Measurements from ENCODE around the gene ATG4B.

ATG4B gene

DNA sequence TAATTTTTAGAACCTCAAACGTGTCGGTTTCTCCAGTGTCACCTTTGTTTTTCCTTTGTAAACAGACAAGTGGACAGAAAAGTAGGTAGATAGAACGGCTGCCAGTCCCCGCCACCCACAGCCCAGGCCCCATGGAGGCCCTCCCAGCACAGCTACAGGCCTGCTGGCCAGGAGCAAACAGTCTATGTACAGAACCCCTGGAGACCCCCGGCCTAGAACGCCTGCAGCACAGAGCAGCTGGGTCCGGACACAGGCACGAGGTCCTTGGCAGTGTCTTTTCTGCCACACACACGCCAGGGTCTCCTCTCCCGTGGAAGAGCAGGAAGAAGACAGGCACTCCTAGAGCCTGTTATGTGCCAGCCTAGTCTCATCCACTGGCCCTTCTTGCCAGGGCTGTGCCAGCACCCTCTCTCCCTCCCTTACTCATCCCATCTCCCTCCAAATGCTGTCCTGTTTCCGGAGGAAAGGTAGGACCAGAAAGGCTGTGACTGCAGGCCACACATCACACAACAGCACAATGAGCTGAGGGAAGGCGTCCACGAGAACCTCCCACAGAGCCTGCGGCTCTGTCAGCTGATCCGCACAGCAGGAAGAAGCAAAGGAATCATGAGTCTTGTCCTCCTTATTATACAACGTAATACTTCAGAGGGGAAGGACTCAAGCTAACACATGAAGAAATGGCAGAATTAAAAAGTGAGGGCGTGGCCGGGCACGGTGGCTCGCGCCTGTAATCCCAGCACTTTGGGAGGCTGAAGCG lies 41.5 kb downstream of the ATG4B start:
- Histone ChIP-seq H3K79me2 (ENCODE audit: insufficient read depth, low read length) (peaks cover 43% of the 10 kb centered on the region), H3K27ac (ENCODE audit: low read length) (no peak overlapping the region), H4K20me1 (ENCODE audit: insufficient read depth, low read length) (peaks cover 37% of the 10 kb centered on the region), H3K4me1 (ENCODE audit: insufficient read depth, low read length) (no peaks in the 10 kb centered on the region; the same call in 1 of the 2 replicates), H3K4me3 (ENCODE audit: low read depth in 1 of 2, low read length in 2 of 2) (no peak overlapping the region), H3K36me3 (ENCODE audit: insufficient read depth, low read length) (peaks cover 97% of the 10 kb centered on the region), H3K27me3 (ENCODE audit: insufficient read depth, low read length, poor library complexity) (no peaks in the 10 kb centered on the region), H3K9ac (ENCODE audit: low read depth, low read length) (no peak overlapping the region), H3K4me2 (ENCODE audit: insufficient read depth, low read length) (no peak overlapping the region), H2AFZ (ENCODE audit: low read depth, low read length) (no peak overlapping the region), H3K9me3 (ENCODE audit: insufficient read depth, low read length, severe bottlenecking) (no peaks in the 10 kb centered on the region)
- TF ChIP-seq CTCF (IDR thresholded peaks at IDR 0.05; ENCODE audit: borderline replicate concordance, extremely low read depth, low read length, poor library complexity, severe bottlenecking) = no peak
- no peak for TF ChIP-seq EZH2 (IDR thresholded peaks at IDR 0.05; ENCODE audit: borderline replicate concordance, low read depth, low read length, severe bottlenecking)
- DNase-seq = no peak
- no peak for ATAC-seq (ENCODE audit: insufficient read depth, low read depth)

GRCh38 chr2:241680044-241680443 lies 42.6 kb downstream of the ATG4B start:
- no peaks in the 10 kb centered on the region for H3K27me3 ChIP-seq (ENCODE audit: insufficient read depth, low read length, poor library complexity)
- H2AFZ ChIP-seq (ENCODE audit: low read depth, low read length) = no peak overlapping the region
- ATAC-seq (ENCODE audit: insufficient read depth, low read depth) = no peak
- TF ChIP-seq CTCF (IDR thresholded peaks at IDR 0.05; ENCODE audit: borderline replicate concordance, extremely low read depth, low read length, poor library complexity, severe bottlenecking) = no peak
- no peak for TF ChIP-seq EZH2 (IDR thresholded peaks at IDR 0.05; ENCODE audit: borderline replicate concordance, low read depth, low read length, severe bottlenecking)
- H3K27ac ChIP-seq (ENCODE audit: low read length) = no peak overlapping the region
- peaks cover 35% of the 10 kb centered on the region for H4K20me1 ChIP-seq (ENCODE audit: insufficient read depth, low read length)
- no peak overlapping the region for H3K4me3 ChIP-seq (ENCODE audit: low read depth in 1 of 2, low read length in 2 of 2)
- no peaks in the 10 kb centered on the region for H3K9me3 ChIP-seq (ENCODE audit: insufficient read depth, low read length, severe bottlenecking)
- H3K9ac ChIP-seq (ENCODE audit: low read depth, low read length) = no peak overlapping the region
- H3K79me2 ChIP-seq (ENCODE audit: insufficient read depth, low read length) = peaks cover 54% of the 10 kb centered on the region
- H3K36me3 ChIP-seq (ENCODE audit: insufficient read depth, low read length) = peaks cover 97% of the 10 kb centered on the region
- peaks cover 10% of the 10 kb centered on the region for H3K4me1 ChIP-seq (ENCODE audit: insufficient read depth, low read length)
- H3K4me2 ChIP-seq (ENCODE audit: insufficient read depth, low read length) = no peak overlapping the region
- no peak for DNase-seq

- Histone ChIP-seq H3K4me3 (ENCODE audit: low read depth in 1 of 2, low read length in 2 of 2) (no peak overlapping the region), H3K4me1 (ENCODE audit: insufficient read depth, low read length) (peaks cover 19% of the 10 kb centered on the region), H3K79me2 (ENCODE audit: insufficient read depth, low read length) (peaks cover 63% of the 10 kb centered on the region), H3K4me2 (ENCODE audit: insufficient read depth, low read length) (no peak overlapping the region), H3K9ac (ENCODE audit: low read depth, low read length) (no peak overlapping the region), H3K9me3 (ENCODE audit: insufficient read depth, low read length, severe bottlenecking) (no peaks in the 10 kb centered on the region), H3K27me3 (ENCODE audit: insufficient read depth, low read length, poor library complexity) (no peaks in the 10 kb centered on the region), H4K20me1 (ENCODE audit: insufficient read depth, low read length) (peaks cover 33% of the 10 kb centered on the region), H2AFZ (ENCODE audit: low read depth, low read length) (no peak overlapping the region), H3K36me3 (ENCODE audit: insufficient read depth, low read length) (peaks cover 94% of the 10 kb centered on the region), H3K27ac (ENCODE audit: low read length) (no peak overlapping the region)
- TF ChIP-seq EZH2 (IDR thresholded peaks at IDR 0.05; ENCODE audit: borderline replicate concordance, low read depth, low read length, severe bottlenecking) = no peak
- TF ChIP-seq CTCF (IDR thresholded peaks at IDR 0.05; ENCODE audit: borderline replicate concordance, extremely low read depth, low read length, poor library complexity, severe bottlenecking) = no peak
- DNase-seq = no peak
- no peak for ATAC-seq (ENCODE audit: insufficient read depth, low read depth)
These were observed 43.5 kb downstream of the ATG4B start for GRCh38 chr2:241680827-241681599.
